Ishikawa (cell line): Measurements from ENCODE around the gene CCDC187.

ENCODE experiments used
- CEBPB ChIP-seq: IDR thresholded peaks from 2 replicates; pipeline ENCODE4 v1.6.1; 2012
- CREB1 ChIP-seq: IDR thresholded peaks from 2 replicates; pipeline ENCODE4 v1.6.1; 2012; ENCODE audit warnings: low read depth
- EGR1 ChIP-seq: IDR thresholded peaks from 2 replicates; pipeline ENCODE4 v1.6.1; 2012
- EP300 ChIP-seq: IDR thresholded peaks from 2 replicates; pipeline ENCODE4 v1.6.1; 2012; ENCODE audit warnings: borderline replicate concordance
- FOXM1 ChIP-seq: IDR thresholded peaks from 2 replicates; pipeline ENCODE4 v1.6.1; 2012; ENCODE audit warnings: low read depth, borderline replicate concordance
- MAX ChIP-seq: IDR thresholded peaks from 2 replicates; pipeline ENCODE4 v1.6.1; 2012
- NFIC ChIP-seq: IDR thresholded peaks from 2 replicates; pipeline ENCODE4 v1.6.1; 2012
- RAD21 ChIP-seq: IDR thresholded peaks from 2 replicates; pipeline ENCODE4 v1.6.1; 2012; ENCODE audit warnings: low read depth
- REST ChIP-seq: IDR thresholded peaks from 2 replicates; pipeline ENCODE4 v1.6.1; 2012; ENCODE audit warnings: low read depth, mild to moderate bottlenecking
- TAF1 ChIP-seq: IDR thresholded peaks from 2 replicates; pipeline ENCODE4 v1.6.1; 2012; ENCODE audit warnings: low read depth, mild to moderate bottlenecking
- TCF12 ChIP-seq: IDR thresholded peaks from 2 replicates; pipeline ENCODE4 v1.6.1; 2012; ENCODE audit warnings: low read depth
- TEAD4 ChIP-seq: IDR thresholded peaks from 2 replicates; pipeline ENCODE4 v1.6.1; 2012
- USF1 ChIP-seq: IDR thresholded peaks from 2 replicates; pipeline ENCODE4 v1.6.1; 2012
- YY1 ChIP-seq: IDR thresholded peaks from 2 replicates; pipeline ENCODE4 v1.6.1; 2012; ENCODE audit warnings: low read depth
- ZBTB7A ChIP-seq: IDR thresholded peaks from 2 replicates; pipeline ENCODE4 v1.6.1; 2012; ENCODE audit warnings: low read depth

Gene CCDC187

GRCh38 chr9:136312009-136312375 lies 8.1 kb upstream of the CCDC187 start:
- no peak for TF ChIP-seq USF1
- no peak for TF ChIP-seq ZBTB7A
- TF ChIP-seq REST = no peak
- no peak for TF ChIP-seq CEBPB
- TF ChIP-seq TCF12 = no peak
- no peak for TF ChIP-seq TEAD4
- no peak for TF ChIP-seq EGR1
- TF ChIP-seq CREB1 = no peak
- TF ChIP-seq TAF1 = no peak
- no peak for TF ChIP-seq NFIC
- no peak for TF ChIP-seq EP300
- TF ChIP-seq RAD21 = no peak

GRCh38 chr9:136311051-136312008 lies 7.4 kb upstream of the CCDC187 start:
- 0 out of 2 replicates have a peak, but pooled peaks have one; percentile 13 for TF ChIP-seq TEAD4
- TF ChIP-seq FOXM1 = no peak
- TF ChIP-seq MAX = 0 out of 2 replicates have a peak, but pooled peaks have one; percentile 16
- TF ChIP-seq NFIC = 0 out of 2 replicates have a peak, but pooled peaks have one; percentile 17
- peak; percentile 19; the same call in 1 of the 2 replicates for TF ChIP-seq TCF12
- TF ChIP-seq USF1 = no peak
- TF ChIP-seq TAF1 = no peak; the same call in 1 of the 2 replicates
- no peak for TF ChIP-seq EGR1
- no peak for TF ChIP-seq RAD21
- no peak for TF ChIP-seq YY1
- TF ChIP-seq REST = no peak
- no peak for TF ChIP-seq CREB1
- no peak for TF ChIP-seq EP300
- TF ChIP-seq ZBTB7A = peak; percentile 85
- TF ChIP-seq CEBPB = no peak

GRCh38 chr9:136310273-136311030 lies 6.6 kb upstream of the CCDC187 start:
- TF ChIP-seq EP300 = no peak
- no peak for TF ChIP-seq TEAD4
- TF ChIP-seq REST = no peak
- no peak for TF ChIP-seq USF1
- TF ChIP-seq YY1 = no peak
- TF ChIP-seq ZBTB7A = no peak

GRCh38 chr9:136309806-136310220 lies 5.9 kb upstream of the CCDC187 start:
- TF ChIP-seq RAD21 = no peak
- TF ChIP-seq CREB1 = no peak
- no peak for TF ChIP-seq REST
- no peak for TF ChIP-seq ZBTB7A
- no peak for TF ChIP-seq TCF12
